RWPE2 (cell line): ENCODE results near the gene AMBP.

Experiments
- ATAC-seq: fragments of 200-7000 bp; cut with Tn5 transposase; 3 replicates; pipeline ENCODE4 v1.9.1; 2021; ENCODE audit warnings: low read depth
- DNase-seq: peaks from one replicate; pipeline ENCODE4 v3.0.0-alpha.2; 2020; ENCODE audit warnings: low spot score
- H3K27ac ChIP-seq: fragments of 450-650 bp; 2 replicates; pipeline ENCODE4 v1.5.1; 2017; ENCODE audit warnings: mild to moderate bottlenecking; ENCODE audit not compliant: poor library complexity, severe bottlenecking
- H3K27me3 ChIP-seq: fragments of 250-450 bp; sonication (Bioruptor Pico); 2 replicates; pipeline ENCODE4 v1.5.1; 2021; ENCODE audit warnings: mild to moderate bottlenecking, moderate library complexity; ENCODE audit not compliant: insufficient read depth, poor library complexity, severe bottlenecking
- H3K36me3 ChIP-seq: fragments of 250-450 bp; sonication (Bioruptor Pico); 2 replicates; pipeline ENCODE4 v1.5.1; 2020; ENCODE audit warnings: low read depth, mild to moderate bottlenecking, moderate library complexity
- H3K4me1 ChIP-seq: fragments of 250-450 bp; sonication (Bioruptor Pico); 2 replicates; pipeline ENCODE4 v1.5.1; 2021; ENCODE audit warnings: mild to moderate bottlenecking, moderate library complexity; ENCODE audit not compliant: insufficient read depth, poor library complexity, severe bottlenecking
- H3K4me3 ChIP-seq: fragments of 250-450 bp; sonication (Bioruptor Pico); 2 replicates; pipeline ENCODE4 v1.5.1; 2021; ENCODE audit warnings: mild to moderate bottlenecking, moderate library complexity; ENCODE audit not compliant: severe bottlenecking
- H3K9me3 ChIP-seq: fragments of 250-450 bp; sonication (Bioruptor Pico); 2 replicates; pipeline ENCODE4 v1.5.1; 2021; ENCODE audit warnings: mild to moderate bottlenecking, moderate library complexity; ENCODE audit not compliant: severe bottlenecking
- TF ChIP-seq, protein P1 (sequence below): fragments of 450-650 bp; IDR thresholded peaks from one replicate; pipeline ENCODE4 v1.5.1; 2017; ENCODE audit warnings: mild to moderate bottlenecking, moderate library complexity; ENCODE audit not compliant: poor library complexity, severe bottlenecking

AMBP gene

GRCh38 chr9:114091711-114092110, 13.6 kb upstream of the AMBP start:
- no peaks in the 10 kb centered on the region for H3K9me3 ChIP-seq
- no peaks in the 10 kb centered on the region for H3K36me3 ChIP-seq
- no peaks in the 10 kb centered on the region for H3K4me1 ChIP-seq
- no peak overlapping the region for H3K27ac ChIP-seq
- H3K4me3 ChIP-seq: no peak overlapping the region
- TF ChIP-seq, protein P1, sequence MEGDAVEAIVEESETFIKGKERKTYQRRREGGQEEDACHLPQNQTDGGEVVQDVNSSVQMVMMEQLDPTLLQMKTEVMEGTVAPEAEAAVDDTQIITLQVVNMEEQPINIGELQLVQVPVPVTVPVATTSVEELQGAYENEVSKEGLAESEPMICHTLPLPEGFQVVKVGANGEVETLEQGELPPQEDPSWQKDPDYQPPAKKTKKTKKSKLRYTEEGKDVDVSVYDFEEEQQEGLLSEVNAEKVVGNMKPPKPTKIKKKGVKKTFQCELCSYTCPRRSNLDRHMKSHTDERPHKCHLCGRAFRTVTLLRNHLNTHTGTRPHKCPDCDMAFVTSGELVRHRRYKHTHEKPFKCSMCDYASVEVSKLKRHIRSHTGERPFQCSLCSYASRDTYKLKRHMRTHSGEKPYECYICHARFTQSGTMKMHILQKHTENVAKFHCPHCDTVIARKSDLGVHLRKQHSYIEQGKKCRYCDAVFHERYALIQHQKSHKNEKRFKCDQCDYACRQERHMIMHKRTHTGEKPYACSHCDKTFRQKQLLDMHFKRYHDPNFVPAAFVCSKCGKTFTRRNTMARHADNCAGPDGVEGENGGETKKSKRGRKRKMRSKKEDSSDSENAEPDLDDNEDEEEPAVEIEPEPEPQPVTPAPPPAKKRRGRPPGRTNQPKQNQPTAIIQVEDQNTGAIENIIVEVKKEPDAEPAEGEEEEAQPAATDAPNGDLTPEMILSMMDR: no peak
- peak; percentile 20 for DNase-seq
- ATAC-seq: no peak
- no peaks in the 10 kb centered on the region for H3K27me3 ChIP-seq

DNA sequence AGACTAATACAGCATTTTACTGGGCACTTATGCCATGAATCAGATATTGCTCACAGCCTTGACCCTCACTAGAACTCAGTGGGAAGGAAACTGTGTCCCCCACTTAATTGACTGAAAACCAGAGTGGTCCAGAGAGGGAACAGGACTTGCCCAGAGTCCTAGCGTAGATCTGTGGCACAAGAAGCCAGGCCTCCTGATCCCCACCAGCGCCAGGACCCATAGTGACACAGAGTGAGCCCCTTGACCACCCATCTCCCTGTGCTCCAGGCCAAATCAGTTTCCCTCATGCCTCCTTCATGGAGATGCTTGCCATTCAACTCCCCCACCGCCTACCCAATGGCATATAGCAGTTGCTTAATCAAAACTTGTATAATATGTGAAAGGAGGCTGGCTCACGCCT, 12.7 kb upstream of the AMBP start:
- DNase-seq (peak; percentile 21), ATAC-seq (no peak)
- H3K9me3 ChIP-seq: no peaks in the 10 kb centered on the region
- TF ChIP-seq, protein P1: no peak
- no peaks in the 10 kb centered on the region for H3K4me1 ChIP-seq
- no peak overlapping the region for H3K27ac ChIP-seq
- H3K36me3 ChIP-seq: no peaks in the 10 kb centered on the region
- H3K27me3 ChIP-seq: no peaks in the 10 kb centered on the region
- H3K4me3 ChIP-seq: no peak overlapping the region

GRCh38 chr9:114089206-114089840, 11.2 kb upstream of the AMBP start:
- Histone ChIP-seq H3K4me1 (no peaks in the 10 kb centered on the region), H3K36me3 (no peaks in the 10 kb centered on the region), H3K4me3 (no peak overlapping the region), H3K27ac (no peak overlapping the region), H3K9me3 (no peaks in the 10 kb centered on the region), H3K27me3 (no peaks in the 10 kb centered on the region)
- DNase-seq (peak; percentile 29), ATAC-seq (no peak)
- TF ChIP-seq, protein P1: no peak

DNA sequence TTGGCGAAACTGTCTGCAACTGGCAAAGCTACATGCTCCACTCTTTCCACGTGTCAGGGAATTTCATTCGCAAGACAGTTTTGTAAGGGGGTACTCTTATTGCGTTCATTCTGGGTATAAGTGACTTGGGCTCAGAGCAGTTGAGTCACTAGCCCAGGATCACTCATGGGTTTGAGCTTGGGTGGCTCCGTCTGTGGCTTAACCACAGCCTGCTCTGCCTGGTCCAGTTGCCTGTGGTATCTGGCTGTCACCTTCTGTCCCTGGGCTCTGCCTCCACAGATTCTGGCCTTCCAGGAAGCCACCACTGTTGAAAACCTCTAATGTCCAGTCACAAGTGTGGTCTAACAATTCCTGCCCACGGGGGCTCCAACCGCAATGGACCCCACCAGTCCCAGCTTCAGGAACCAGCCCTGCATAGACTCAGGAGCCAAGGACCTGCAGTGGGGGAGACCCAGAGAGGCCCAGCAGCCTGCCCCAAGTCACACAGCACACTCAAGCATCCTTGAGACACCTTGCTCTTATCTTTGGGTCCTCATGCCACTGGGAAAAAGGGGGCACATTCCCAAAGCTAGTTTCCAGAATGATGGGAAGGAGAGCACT, 10.6 kb upstream of the AMBP start:
- no peaks in the 10 kb centered on the region for H3K4me1 ChIP-seq
- H3K4me3 ChIP-seq: no peak overlapping the region
- TF ChIP-seq, protein P1: no peak
- no peaks in the 10 kb centered on the region for H3K36me3 ChIP-seq
- no peaks in the 10 kb centered on the region for H3K27me3 ChIP-seq
- no peak overlapping the region for H3K27ac ChIP-seq
- DNase-seq (peak; percentile 15), ATAC-seq (no peak)
- H3K9me3 ChIP-seq: no peaks in the 10 kb centered on the region

GRCh38 chr9:114087721-114088120, 9.6 kb upstream of the AMBP start:
- ATAC-seq: no peak
- peak; percentile 21 for DNase-seq

More at GRCh38 chr9:114087721-114088120, 9.6 kb upstream of the AMBP start:
- no peaks in the 10 kb centered on the region for H3K27me3 ChIP-seq
- H3K9me3 ChIP-seq: no peaks in the 10 kb centered on the region
- H3K4me1 ChIP-seq: no peaks in the 10 kb centered on the region
- H3K4me3 ChIP-seq: no peak overlapping the region
- H3K27ac ChIP-seq: no peak overlapping the region
- TF ChIP-seq, protein P1: no peak
- no peaks in the 10 kb centered on the region for H3K36me3 ChIP-seq
